Activated CD4-positive, alpha-beta T cell treated with anti-CD3 and anti-CD28 coated beads, Interleukin-2, Interleukin-4, amounts not matched to agents 100 ng/mL and 50 ng/mL, durations not matched to agents 16 hours and 8 hours (primary cell): ENCODE results near the gene RING1.
A peak's percentile ranks its signal among the peaks of the same experiment; 100 is the strongest.

Source experiments
- DNase-seq: peaks from one replicate; pipeline ENCODE4 v3.0.0-alpha.2; 2020; ENCODE audit warnings: low spot score

The RING1 gene

GRCh38 chr6:33192105-33192646 lies 16.1 kb upstream of the RING1 start, which contains the start of gene COL11A2:
Gene COL11A2, minus strand, starts transcription at chr6:33192467. Its CDS starts 227 bp downstream, at chr6:33192240.
- DNase-seq, result no peak

- no peak for DNase-seq
Measured at GRCh38 chr6:33192671-33193602, 15.4 kb upstream of the RING1 start.

GRCh38 chr6:33193619-33194018 lies 14.7 kb upstream of the RING1 start:
- DNase-seq, result no peak

- no peak for DNase-seq
Measured at GRCh38 chr6:33194431-33194979, 13.8 kb upstream of the RING1 start.

GRCh38 chr6:33195304-33196165 lies 12.8 kb upstream of the RING1 start:
- DNase-seq, result no peak

- DNase-seq, result peak; percentile 73
Measured at GRCh38 chr6:33197431-33198048, 10.8 kb upstream of the RING1 start.

GRCh38 chr6:33198159-33198852 lies 10.0 kb upstream of the RING1 start:
- DNase-seq, result no peak

- DNase-seq, result no peak
Measured at GRCh38 chr6:33198853-33199436, 9.4 kb upstream of the RING1 start.

- peak; percentile 81 for DNase-seq
Measured at GRCh38 chr6:33199687-33200218, 8.5 kb upstream of the RING1 start.

GRCh38 chr6:33200219-33201146 lies 7.8 kb upstream of the RING1 start, which contains the start of the genes RXRB and SLC39A7:
Gene RXRB, minus strand, starts transcription at chr6:33200665. Its CDS starts 189 bp downstream, at chr6:33200476.
Gene SLC39A7, plus strand, starts transcription at chr6:33200867. Its CDS starts 379 bp downstream, at chr6:33201246.
- DNase-seq, result peak; percentile 99

GRCh38 chr6:33201147-33201545 lies 7.2 kb upstream of the RING1 start:
- DNase-seq, result no peak

GRCh38 chr6:33201935-33202334 lies 6.4 kb upstream of the RING1 start:
- DNase-seq, result no peak

- DNase-seq, result no peak
Measured at GRCh38 chr6:33202799-33203198, 5.5 kb upstream of the RING1 start.

GRCh38 chr6:33203443-33204164 lies 4.7 kb upstream of the RING1 start:
- no peak for DNase-seq

- no peak for DNase-seq
Measured at GRCh38 chr6:33204165-33204414, 4.2 kb upstream of the RING1 start.

- DNase-seq, result peak; percentile 94
Measured at GRCh38 chr6:33204415-33205190, 3.7 kb upstream of the RING1 start, which contains the start of gene HSD17B8. Gene HSD17B8, plus strand, starts transcription at chr6:33204655. Its CDS starts 14 bp downstream, at chr6:33204669.

GRCh38 chr6:33205191-33206026 lies 2.9 kb upstream of the RING1 start:
- DNase-seq, result peak; percentile 74
